HL-60/S4 treated with phorbol 12-myristate 13-acetate at 8.2 ng/mL for 4 days and 3 days (cell line): Measurements from ENCODE around the gene MTCL1.

Experiments
- in situ Hi-C: fragments of 300-500 bp; cut with MboI; formaldehyde crosslinking; loops from 2 replicates; pipeline ENCODE4 v1.15.0; 2022; ENCODE audit warnings: low sequenced_read_pairs

The MTCL1 gene

DNA sequence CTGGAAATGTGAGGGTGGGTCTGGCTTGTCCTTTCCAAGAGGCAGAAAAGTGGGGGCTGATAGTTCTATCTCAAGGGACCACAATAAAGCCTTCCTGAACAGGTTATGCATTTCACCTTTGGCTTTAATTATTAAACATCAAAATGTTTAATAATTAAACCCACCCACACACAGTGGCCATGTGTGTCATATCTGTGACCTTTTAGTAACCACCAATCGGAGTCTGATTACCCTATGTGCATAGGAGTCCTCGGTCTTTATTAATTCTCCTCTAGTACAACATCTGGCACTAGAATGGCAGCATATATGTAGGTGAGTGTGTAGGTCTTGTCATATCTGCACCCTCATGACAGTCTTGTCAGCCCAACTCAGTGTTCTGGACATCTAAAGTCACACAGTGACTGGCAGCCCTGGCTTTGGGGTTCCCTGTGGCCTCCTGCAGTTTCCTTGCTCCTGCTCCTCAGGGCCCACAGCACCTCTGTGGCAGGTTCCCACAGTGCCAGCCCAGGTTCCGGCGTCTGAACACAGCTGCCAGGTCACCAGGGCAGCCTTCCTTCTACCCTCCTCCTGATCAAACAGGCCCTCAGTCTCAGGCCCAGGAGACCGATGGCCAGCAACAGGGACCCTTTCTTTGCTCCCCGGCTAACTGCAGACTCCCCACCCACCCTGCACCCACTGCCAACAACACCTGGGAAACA is 100.9 kb downstream of the MTCL1 start:
- in situ Hi-C loops: no loop called here

DNA sequence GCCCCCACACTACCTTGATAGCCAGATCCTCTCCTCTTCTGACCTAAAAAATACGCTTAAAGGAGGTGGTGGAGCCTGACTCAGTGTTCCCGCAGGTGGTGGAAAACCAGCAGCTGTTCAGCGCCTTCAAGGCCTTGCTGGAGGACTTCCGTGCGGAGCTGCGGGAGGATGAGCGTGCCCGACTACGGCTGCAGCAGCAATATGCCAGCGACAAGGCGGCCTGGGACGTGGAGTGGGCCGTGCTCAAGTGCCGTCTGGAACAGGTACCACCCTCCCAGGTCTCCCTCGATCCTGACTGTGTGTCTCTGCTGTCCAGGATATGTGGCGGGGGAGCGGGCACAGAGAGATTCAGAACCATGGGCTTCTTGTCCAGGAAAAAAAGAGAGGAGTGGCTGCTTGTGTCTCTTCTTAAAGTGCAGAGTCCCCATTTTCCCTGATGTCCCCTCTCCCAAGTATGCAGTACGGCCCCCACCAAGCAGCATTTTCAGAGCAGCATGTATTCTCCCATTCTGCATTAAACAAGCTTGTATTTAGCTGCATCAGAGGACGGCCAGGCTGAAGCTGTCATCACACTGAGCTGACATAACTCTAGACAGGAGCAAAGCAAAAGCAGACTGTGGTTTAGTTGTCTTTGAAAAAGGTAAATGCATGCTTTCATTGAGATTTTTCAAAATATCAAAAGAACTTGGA is 101.6 kb downstream of the MTCL1 start:
- in situ Hi-C loops: no loop called here

DNA sequence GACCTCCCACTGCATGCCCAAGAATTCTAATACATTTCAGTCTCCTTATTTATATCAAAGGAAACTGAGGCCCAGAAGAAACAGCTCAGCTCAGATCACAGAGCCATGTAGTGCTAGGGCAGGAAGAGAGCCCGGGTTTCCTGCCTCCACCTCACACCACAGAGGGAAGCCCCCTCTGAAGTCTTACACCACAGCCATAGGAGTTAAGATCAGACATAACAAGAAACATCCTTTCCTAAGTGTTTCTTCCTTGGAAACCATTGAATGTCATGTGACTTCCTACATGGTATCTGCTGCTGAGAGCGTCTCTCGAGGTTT is 102.1 kb downstream of the MTCL1 start:
- in situ Hi-C loops: no loop called here

- in situ Hi-C loops: no loop called here
These were observed 102.6 kb downstream of the MTCL1 start for GRCh38 chr18:8808001-8808400.

DNA sequence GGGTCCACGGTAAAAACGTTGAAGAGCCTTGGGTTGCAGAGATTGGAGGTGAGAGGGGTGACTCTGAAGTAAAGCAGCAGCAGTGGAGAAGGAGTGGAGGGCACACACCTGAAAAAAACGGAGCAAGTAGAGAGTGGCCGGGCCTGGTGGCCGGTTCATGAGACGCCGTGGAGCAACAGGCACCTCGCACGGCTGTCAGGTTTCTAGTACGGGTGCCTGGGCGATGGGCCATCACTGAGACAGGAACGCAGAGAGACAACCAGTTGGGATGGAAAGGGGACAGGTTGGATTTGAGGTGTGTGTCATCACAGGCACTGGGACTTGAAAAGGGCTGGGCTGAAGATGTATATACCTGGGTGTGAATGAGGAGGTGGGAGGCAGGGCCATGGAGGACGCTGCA is 104.2 kb downstream of the MTCL1 start:
- in situ Hi-C loops: no loop called here

GRCh38 chr18:8810157-8810556 is 104.8 kb downstream of the MTCL1 start:
- in situ Hi-C loops: no loop called here

DNA sequence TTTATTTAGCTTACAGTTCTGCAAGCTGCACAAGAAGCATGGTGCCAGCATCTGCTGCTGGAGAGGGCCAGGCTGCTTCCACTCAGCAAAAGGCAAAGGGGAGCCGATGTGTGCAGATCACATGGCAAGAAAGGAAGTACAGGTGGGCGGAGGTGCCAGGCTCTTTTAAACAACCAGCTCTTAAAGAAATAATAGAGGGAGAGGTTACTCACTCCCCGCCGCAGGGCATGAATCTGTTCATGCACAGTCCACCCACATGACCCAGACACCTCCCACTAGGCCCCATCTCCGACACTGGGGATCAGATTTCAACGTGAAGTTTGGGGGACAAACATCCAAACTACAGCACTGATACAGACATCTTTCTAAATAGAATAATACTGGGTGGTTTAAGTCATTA is 105.8 kb downstream of the MTCL1 start:
- in situ Hi-C loops: no loop called here

DNA sequence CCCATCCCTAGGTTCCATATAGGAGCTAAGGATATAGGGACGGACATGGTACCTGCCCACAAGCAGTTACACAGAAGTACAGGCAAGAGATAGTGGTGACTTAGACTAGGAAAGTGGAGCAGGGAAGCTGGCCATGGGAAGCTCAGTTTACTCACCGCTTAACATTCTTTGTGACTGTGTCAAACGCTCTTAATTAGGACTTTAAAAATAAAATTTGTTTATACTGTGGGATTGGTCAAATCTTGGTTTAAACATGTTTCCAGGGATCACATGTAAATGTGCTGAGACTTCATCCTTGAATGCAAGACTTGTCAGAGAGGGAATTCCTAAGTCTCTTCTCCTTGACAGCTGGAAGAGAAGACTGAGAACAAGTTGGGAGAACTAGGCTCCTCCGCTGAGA is 107.3 kb downstream of the MTCL1 start:
- in situ Hi-C loops: no loop called here

DNA sequence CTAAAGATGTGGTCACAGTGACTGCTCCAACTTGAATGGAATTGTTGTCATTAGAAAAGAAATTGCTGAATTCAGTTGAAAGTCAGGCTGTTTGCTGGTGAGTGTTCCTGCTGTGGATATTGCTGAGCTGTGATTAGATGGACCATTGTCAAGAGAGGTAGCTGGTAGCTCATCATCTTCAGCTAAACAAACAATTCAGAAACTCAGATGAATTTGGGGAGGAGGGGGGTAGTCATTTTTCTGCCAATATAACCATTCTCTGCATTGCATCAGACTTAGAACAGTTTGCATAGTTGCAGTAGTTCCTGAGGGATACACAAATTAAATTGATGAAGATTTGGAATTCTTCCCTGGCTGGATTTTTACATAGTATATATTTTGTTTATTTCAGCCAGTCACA is 108.3 kb downstream of the MTCL1 start:
- in situ Hi-C loops: no loop called here

DNA sequence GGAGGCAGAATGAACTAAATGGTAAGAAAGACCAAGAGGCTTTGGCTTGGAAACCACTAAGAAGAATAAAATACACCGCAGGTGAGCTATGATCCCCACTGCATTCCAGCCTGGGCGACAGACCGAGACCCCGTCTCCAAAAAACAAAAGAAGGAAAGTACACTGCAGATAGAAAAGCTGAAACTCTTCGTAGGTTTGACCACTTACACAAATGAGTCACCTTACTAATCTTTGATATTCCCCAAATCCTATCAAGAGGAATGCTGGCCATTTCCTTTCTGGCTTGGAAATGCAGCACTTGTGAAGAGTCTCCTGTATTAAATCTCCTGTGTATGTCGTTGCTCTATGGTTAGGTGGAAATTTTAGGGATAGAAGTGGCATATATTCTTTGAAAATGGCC is 108.8 kb downstream of the MTCL1 start:
- in situ Hi-C loops: no loop called here

DNA sequence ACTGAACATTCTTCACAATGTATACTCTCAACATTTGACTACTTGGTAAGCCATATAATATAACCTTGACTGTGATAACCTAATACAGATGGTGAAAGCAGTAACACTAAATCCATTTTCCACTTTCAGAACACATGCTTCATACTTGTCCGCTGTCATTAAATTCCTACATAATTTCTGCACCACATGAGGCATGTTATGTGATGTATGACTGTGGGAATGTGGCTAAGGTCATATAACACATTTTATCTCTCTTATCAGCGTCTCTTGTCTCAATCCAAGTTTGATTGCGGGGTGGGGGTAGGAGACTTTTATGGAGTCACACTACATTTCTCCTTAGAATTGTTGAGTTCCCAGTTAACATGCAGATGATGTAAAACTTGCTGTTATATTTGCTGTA is 110.9 kb downstream of the MTCL1 start:
- in situ Hi-C loops: no loop called here

GRCh38 chr18:8816816-8817215 is 111.5 kb downstream of the MTCL1 start:
- in situ Hi-C loops: no loop called here

GRCh38 chr18:8818982-8819381 is 113.6 kb downstream of the MTCL1 start:
- in situ Hi-C loops: no loop called here

GRCh38 chr18:8820396-8821082 is 115.2 kb downstream of the MTCL1 start:
- in situ Hi-C loops: no loop called here

DNA sequence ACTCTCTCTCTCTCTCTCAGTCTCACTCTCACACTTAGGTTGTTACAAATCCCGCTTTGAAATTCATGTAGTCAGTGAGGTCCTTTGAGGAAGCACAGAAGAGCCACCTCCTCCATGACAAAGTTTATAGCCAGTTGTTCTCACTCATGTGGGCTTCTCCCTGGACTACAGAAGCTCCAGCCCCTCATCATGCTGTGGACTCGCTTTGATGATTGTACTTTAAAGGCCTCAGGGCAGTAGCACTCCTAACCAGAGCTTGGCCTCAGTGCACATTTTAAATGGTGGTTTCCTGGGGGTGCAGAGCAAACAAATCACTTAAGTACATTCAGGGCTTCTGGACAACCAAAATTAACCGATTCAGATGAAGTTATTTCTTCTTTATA is 115.7 kb downstream of the MTCL1 start:
- in situ Hi-C loops: no loop called here

DNA sequence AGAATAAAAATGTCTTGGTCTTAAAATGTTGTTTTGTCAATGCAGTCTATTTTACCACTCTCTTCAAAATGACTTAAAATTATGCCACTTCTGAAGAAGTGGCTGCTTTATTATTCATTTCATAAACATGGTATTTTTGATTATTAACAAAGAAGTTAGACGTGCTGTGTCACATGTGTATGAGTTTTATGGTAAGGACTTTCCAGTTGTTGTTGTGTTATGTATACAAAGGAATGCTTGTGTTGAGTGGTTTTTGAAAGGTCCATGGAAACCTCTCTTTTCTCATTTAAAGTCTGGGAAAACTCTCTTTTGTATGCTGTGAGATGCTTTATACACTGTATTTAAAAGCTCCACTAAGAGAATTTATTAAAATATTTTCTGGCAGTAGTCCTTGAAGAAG is 116.2 kb downstream of the MTCL1 start:
- in situ Hi-C loops: no loop called here

DNA sequence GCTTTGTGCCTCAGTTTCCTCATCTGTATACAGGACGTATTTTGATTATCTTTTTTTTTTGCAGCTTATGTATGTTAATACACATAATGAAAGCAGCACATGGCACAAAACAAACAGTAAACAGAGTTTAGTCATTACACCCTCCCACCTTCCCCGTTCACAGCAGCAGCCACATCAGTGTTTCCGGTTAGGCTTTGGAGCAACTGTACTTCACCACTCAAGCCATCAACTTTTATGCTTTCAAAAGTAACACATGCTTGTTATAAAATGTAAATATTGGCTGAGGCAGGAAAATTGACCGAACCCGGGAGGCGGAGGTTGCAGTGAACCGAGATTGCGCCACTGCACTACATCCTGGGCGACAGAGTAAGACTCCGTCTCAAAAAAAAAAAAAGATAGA is 117.3 kb downstream of the MTCL1 start:
- in situ Hi-C loops: no loop called here

- in situ Hi-C loops: no loop called here
These were observed 118.2 kb downstream of the MTCL1 start for GRCh38 chr18:8823530-8823929.

GRCh38 chr18:8824846-8825245 is 119.5 kb downstream of the MTCL1 start:
- in situ Hi-C loops: no loop called here

GRCh38 chr18:8825273-8825672 is 119.9 kb downstream of the MTCL1 start:
- in situ Hi-C loops: no loop called here

- in situ Hi-C loops: no loop called here
These were observed 120.5 kb downstream of the MTCL1 start for GRCh38 chr18:8825729-8826375.

GRCh38 chr18:8826514-8826913 is 121.2 kb downstream of the MTCL1 start:
- in situ Hi-C loops: no loop called here
